ENCODE measurements around the gene CPSF4. TPM values are rescaled to one million over a fixed set of nuclear protein-coding genes. Genes with fewer than 3 reads are reported as not detected.

Gene CPSF4
- polyA plus RNA-seq, 4 donors: 24.4 to 28.3 (median 26.4) TPM

GRCh38 chr7:99404235-99404976 is 34.3 kb upstream of the CPSF4 start:
- Histone ChIP-seq H3K4me3 (ENCODE audit: low read depth in 1 of 3, low read length in 3 of 3) (no peak overlapping the region), H3K36me3 (ENCODE audit: control insufficient read depth in 3 of 3, insufficient read depth in 2 of 3, low read depth in 1 of 3, low read length in 3 of 3) (peaks cover 4 to 59% (median 12%) of the 10 kb centered on the region in 3 donors), H3K4me1 (ENCODE audit: control insufficient read depth in 3 of 3, insufficient read depth in 2 of 3, low read depth in 1 of 3, low read length in 2 of 3) (peaks cover 5 to 11% (median 7%) of the 10 kb centered on the region in 3 donors), H3K9me3 (ENCODE audit: control insufficient read depth in 2 of 2, insufficient read depth in 1 of 2, low read depth in 1 of 2, low read length in 1 of 2) (no peaks in the 10 kb centered on the region), H3K27ac (ENCODE audit: low read depth in 1 of 3, low read length in 2 of 3) (no peak overlapping the region), H3K27me3 (ENCODE audit: control insufficient read depth in 3 of 3, insufficient read depth in 3 of 3, low read length in 3 of 3) (no peaks in the 10 kb centered on the region)
- 82 to 86% (median 85%) methylated on average over 18 of the region's 18 CpGs for WGBS, 3 donors
- DNase-seq (no peak), FAIRE-seq (no peak)

- FAIRE-seq (no peak), DNase-seq (no peak)
- H3K36me3 ChIP-seq (ENCODE audit: control insufficient read depth in 3 of 3, insufficient read depth in 2 of 3, low read depth in 1 of 3, low read length in 3 of 3): peaks cover 4 to 53% (median 11%) of the 10 kb centered on the region in 3 donors
- WGBS, 3 donors: 93 to 94% (median 93%) methylated on average over 10 of the region's 10 CpGs
- no peak overlapping the region for H3K27ac ChIP-seq (ENCODE audit: low read depth in 1 of 3, low read length in 2 of 3)
- no peak overlapping the region for H3K4me3 ChIP-seq (ENCODE audit: low read depth in 1 of 3, low read length in 3 of 3)
- H3K9me3 ChIP-seq (ENCODE audit: control insufficient read depth in 2 of 2, insufficient read depth in 1 of 2, low read depth in 1 of 2, low read length in 1 of 2): no peaks in the 10 kb centered on the region
- H3K4me1 ChIP-seq (ENCODE audit: control insufficient read depth in 3 of 3, insufficient read depth in 2 of 3, low read depth in 1 of 3, low read length in 2 of 3): peaks cover 5 to 14% (median 11%) of the 10 kb centered on the region in 3 donors
- no peaks in the 10 kb centered on the region for H3K27me3 ChIP-seq (ENCODE audit: control insufficient read depth in 3 of 3, insufficient read depth in 3 of 3, low read length in 3 of 3)
Measured at GRCh38 chr7:99404977-99405320, 33.8 kb upstream of the CPSF4 start.

- Histone ChIP-seq H3K9me3 (ENCODE audit: control insufficient read depth in 2 of 2, insufficient read depth in 1 of 2, low read depth in 1 of 2, low read length in 1 of 2) (no peaks in the 10 kb centered on the region), H3K4me1 (ENCODE audit: control insufficient read depth in 3 of 3, insufficient read depth in 2 of 3, low read depth in 1 of 3, low read length in 2 of 3) (peaks cover 5 to 17% (median 13%) of the 10 kb centered on the region in 3 donors), H3K27ac (ENCODE audit: low read depth in 1 of 3, low read length in 2 of 3) (no peak overlapping the region), H3K36me3 (ENCODE audit: control insufficient read depth in 3 of 3, insufficient read depth in 2 of 3, low read depth in 1 of 3, low read length in 3 of 3) (peaks cover 10 to 48% (median 11%) of the 10 kb centered on the region in 3 donors), H3K27me3 (ENCODE audit: control insufficient read depth in 3 of 3, insufficient read depth in 3 of 3, low read length in 3 of 3) (no peaks in the 10 kb centered on the region), H3K4me3 (ENCODE audit: low read depth in 1 of 3, low read length in 3 of 3) (no peak overlapping the region)
- 22 to 51% (median 29%) methylated on average over 1 of the region's 1 CpG for WGBS, 3 donors
- DNase-seq: no peak
- no peak for FAIRE-seq
Measured at GRCh38 chr7:99406557-99406956, 32.2 kb upstream of the CPSF4 start.

- WGBS, 3 donors: 0 to 2% (median 0%) methylated on average over 28 of the region's 28 CpGs
- DNase-seq (peak; percentile 45 to 66), FAIRE-seq (no peak)
- Histone ChIP-seq H3K27me3 (ENCODE audit: control insufficient read depth in 3 of 3, insufficient read depth in 3 of 3, low read length in 3 of 3) (no peaks in the 10 kb centered on the region), H3K36me3 (ENCODE audit: control insufficient read depth in 3 of 3, insufficient read depth in 2 of 3, low read depth in 1 of 3, low read length in 3 of 3) (peaks cover 8 to 45% (median 15%) of the 10 kb centered on the region in 3 donors), H3K4me3 (ENCODE audit: low read depth in 1 of 3, low read length in 3 of 3) (peak overlapping the region; percentile 79 to 88 (median 87)), H3K4me1 (ENCODE audit: control insufficient read depth in 3 of 3, insufficient read depth in 2 of 3, low read depth in 1 of 3, low read length in 2 of 3) (peaks cover 5 to 17% (median 13%) of the 10 kb centered on the region in 3 donors), H3K27ac (ENCODE audit: low read depth in 1 of 3, low read length in 2 of 3) (peak overlapping the region; percentile 74 to 99 (median 98)), H3K9me3 (ENCODE audit: control insufficient read depth in 2 of 2, insufficient read depth in 1 of 2, low read depth in 1 of 2, low read length in 1 of 2) (no peaks in the 10 kb centered on the region)
Measured at GRCh38 chr7:99407872-99408378, 30.8 kb upstream of the CPSF4 start.

GRCh38 chr7:99408379-99409191 is 30.2 kb upstream of the CPSF4 start, which contains the start of the genes BUD31 and PDAP1:
BUD31 (plus strand) TSS chr7:99408969; CDS start chr7:99411093, 2,124 bp downstream.
PDAP1 (minus strand) TSS chr7:99408597; CDS start chr7:99408548, 49 bp downstream.
- H3K9me3 ChIP-seq (ENCODE audit: control insufficient read depth in 2 of 2, insufficient read depth in 1 of 2, low read depth in 1 of 2, low read length in 1 of 2): no peaks in the 10 kb centered on the region
- H3K27me3 ChIP-seq (ENCODE audit: control insufficient read depth in 3 of 3, insufficient read depth in 3 of 3, low read length in 3 of 3): no peaks in the 10 kb centered on the region
- no peak for FAIRE-seq
- H3K36me3 ChIP-seq (ENCODE audit: control insufficient read depth in 3 of 3, insufficient read depth in 2 of 3, low read depth in 1 of 3, low read length in 3 of 3): peaks cover 7 to 47% (median 12%) of the 10 kb centered on the region in 3 donors
- peak within 1 kb of the TSS; percentile 79 to 88 (median 87) for H3K4me3 ChIP-seq (ENCODE audit: low read depth in 1 of 3, low read length in 3 of 3)
- peak; percentile 95 to 98 for DNase-seq
- peaks cover 5 to 17% (median 13%) of the 10 kb centered on the region in 3 donors for H3K4me1 ChIP-seq (ENCODE audit: control insufficient read depth in 3 of 3, insufficient read depth in 2 of 3, low read depth in 1 of 3, low read length in 2 of 3)
- H3K27ac ChIP-seq (ENCODE audit: low read depth in 1 of 3, low read length in 2 of 3): peak within 1 kb of the TSS; percentile 74 to 99 (median 98)
- WGBS, 3 donors: 0% methylated on average over 44 to 72 of the region's 72 CpGs

GRCh38 chr7:99409192-99409572 is 29.6 kb upstream of the CPSF4 start:
- H3K36me3 ChIP-seq (ENCODE audit: control insufficient read depth in 3 of 3, insufficient read depth in 2 of 3, low read depth in 1 of 3, low read length in 3 of 3): peaks cover 9 to 46% (median 12%) of the 10 kb centered on the region in 3 donors
- WGBS, 3 donors: 0% methylated on average over 18 of the region's 18 CpGs
- H3K4me3 ChIP-seq (ENCODE audit: low read depth in 1 of 3, low read length in 3 of 3): peak overlapping the region; percentile 79 to 88 (median 87)
- peak overlapping the region; percentile 59 to 99 (median 98) for H3K27ac ChIP-seq (ENCODE audit: low read depth in 1 of 3, low read length in 2 of 3)
- peaks cover 5 to 17% (median 13%) of the 10 kb centered on the region in 3 donors for H3K4me1 ChIP-seq (ENCODE audit: control insufficient read depth in 3 of 3, insufficient read depth in 2 of 3, low read depth in 1 of 3, low read length in 2 of 3)
- no peak for DNase-seq
- no peaks in the 10 kb centered on the region for H3K27me3 ChIP-seq (ENCODE audit: control insufficient read depth in 3 of 3, insufficient read depth in 3 of 3, low read length in 3 of 3)
- FAIRE-seq: no peak
- H3K9me3 ChIP-seq (ENCODE audit: control insufficient read depth in 2 of 2, insufficient read depth in 1 of 2, low read depth in 1 of 2, low read length in 1 of 2): no peaks in the 10 kb centered on the region

GRCh38 chr7:99409806-99410205 is 28.9 kb upstream of the CPSF4 start:
- FAIRE-seq: no peak
- Histone ChIP-seq H3K9me3 (ENCODE audit: control insufficient read depth in 2 of 2, insufficient read depth in 1 of 2, low read depth in 1 of 2, low read length in 1 of 2) (peaks cover 0 to 3% of the 10 kb centered on the region in 2 donors), H3K4me1 (ENCODE audit: control insufficient read depth in 3 of 3, insufficient read depth in 2 of 3, low read depth in 1 of 3, low read length in 2 of 3) (peaks cover 5 to 17% (median 13%) of the 10 kb centered on the region in 3 donors), H3K27ac (ENCODE audit: low read depth in 1 of 3, low read length in 2 of 3) (peak overlapping the region in 2 of 3 donors; percentile 19 to 99), H3K36me3 (ENCODE audit: control insufficient read depth in 3 of 3, insufficient read depth in 2 of 3, low read depth in 1 of 3, low read length in 3 of 3) (peaks cover 12 to 46% (median 13%) of the 10 kb centered on the region in 3 donors), H3K27me3 (ENCODE audit: control insufficient read depth in 3 of 3, insufficient read depth in 3 of 3, low read length in 3 of 3) (no peaks in the 10 kb centered on the region), H3K4me3 (ENCODE audit: low read depth in 1 of 3, low read length in 3 of 3) (peak overlapping the region; percentile 79 to 88 (median 87))
- 25 to 42% (median 27%) methylated on average over 3 of the region's 3 CpGs for WGBS, 3 donors
- DNase-seq: peak in 1 of 2 donors; percentile 20

GRCh38 chr7:99410635-99411034 is 28.1 kb upstream of the CPSF4 start:
- peaks cover 5 to 17% (median 13%) of the 10 kb centered on the region in 3 donors for H3K4me1 ChIP-seq (ENCODE audit: control insufficient read depth in 3 of 3, insufficient read depth in 2 of 3, low read depth in 1 of 3, low read length in 2 of 3)
- no peak overlapping the region for H3K27ac ChIP-seq (ENCODE audit: low read depth in 1 of 3, low read length in 2 of 3)
- H3K4me3 ChIP-seq (ENCODE audit: low read depth in 1 of 3, low read length in 3 of 3): no peak overlapping the region
- WGBS, 3 donors: 93 to 98% (median 96%) methylated on average over 2 of the region's 2 CpGs
- peaks cover 12 to 46% (median 13%) of the 10 kb centered on the region in 3 donors for H3K36me3 ChIP-seq (ENCODE audit: control insufficient read depth in 3 of 3, insufficient read depth in 2 of 3, low read depth in 1 of 3, low read length in 3 of 3)
- H3K27me3 ChIP-seq (ENCODE audit: control insufficient read depth in 3 of 3, insufficient read depth in 3 of 3, low read length in 3 of 3): no peaks in the 10 kb centered on the region
- H3K9me3 ChIP-seq (ENCODE audit: control insufficient read depth in 2 of 2, insufficient read depth in 1 of 2, low read depth in 1 of 2, low read length in 1 of 2): peaks cover 0 to 10% of the 10 kb centered on the region in 2 donors
- FAIRE-seq: no peak
- no peak for DNase-seq
